CD14-positive monocyte (primary cell): Measurements from ENCODE around the gene PCYT2. TPM values are rescaled to one million over a fixed set of nuclear protein-coding genes. Genes with fewer than 3 reads are reported as not detected.

Source experiments
- DNase-seq, 3 donors: peaks; one replicate each; pipeline ENCODE4 v3.0.0-alpha.2; 2011 to 2022
- H2AFZ ChIP-seq: 2 replicates; pipeline ENCODE4 v1.6.0; 2012; ENCODE audit warnings: mild to moderate bottlenecking, low read depth, low read length, inconsistent platforms; ENCODE audit not compliant: insufficient read depth, poor library complexity, severe bottlenecking
- H3K27ac ChIP-seq, 2 donors: 1 replicate in 1 of 2; 2 replicates in 1 of 2; pipeline ENCODE4 v1.5.1; 2012 to 2013; ENCODE audit warnings: low read length in 2 of 2, control low read depth in 1 of 2, inconsistent platforms in 1 of 2, low read depth in 1 of 2, mild to moderate bottlenecking in 1 of 2
- H3K27me3 ChIP-seq, 2 donors: one replicate each; pipeline versions ENCODE4 v1.6.0 to v1.6.1; 2011 to 2013; ENCODE audit warnings: low read length in 2 of 2; ENCODE audit not compliant: control insufficient read depth in 2 of 2, insufficient read depth in 2 of 2
- H3K36me3 ChIP-seq, 2 donors: replicated peaks in 1 of 2; 1 replicate in 1 of 2; 2 replicates in 1 of 2; pipeline versions ENCODE4 v1.5.1 to v1.6.1; 2012 to 2013; ENCODE audit warnings: low read length in 2 of 2, control low read depth in 1 of 2, inconsistent platforms in 1 of 2, mild to moderate bottlenecking in 1 of 2; ENCODE audit not compliant: insufficient read depth in 2 of 2, control insufficient read depth in 1 of 2
- H3K4me1 ChIP-seq, 2 donors: 1 replicate in 1 of 2; 2 replicates in 1 of 2; pipeline versions ENCODE4 v1.5.1 to v1.6.1; 2012 to 2013; ENCODE audit warnings: low read length in 2 of 2, control low read depth in 1 of 2, inconsistent platforms in 1 of 2, mild to moderate bottlenecking in 1 of 2, moderate library complexity in 1 of 2; ENCODE audit not compliant: insufficient read depth in 2 of 2, control insufficient read depth in 1 of 2
- H3K4me2 ChIP-seq: replicated peaks from 2 replicates; pipeline ENCODE3; 2012; ENCODE audit warnings: low read length, moderate library complexity, mild to moderate bottlenecking; ENCODE audit not compliant: poor library complexity, severe bottlenecking; ENCODE audit errors: extremely low read depth
- H3K4me3 ChIP-seq, 3 experiments: fragments of 200-600 bp in 1 of 3; sonication (generic) in 1 of 3; replicated peaks in 1 of 3; 1 replicate in 2 of 3; 2 replicates in 1 of 3; pipeline ENCODE4 v1.5.1; 2011 to 2013; ENCODE audit warnings: low read length in 3 of 3, mild to moderate bottlenecking in 3 of 3, control low read depth in 2 of 3, low read depth in 2 of 3, inconsistent platforms in 1 of 3, moderate library complexity in 1 of 3
- H3K79me2 ChIP-seq: 2 replicates; pipeline ENCODE4 v1.6.0; 2012; ENCODE audit warnings: mild to moderate bottlenecking, control low read depth, inconsistent platforms, low read length, moderate library complexity; ENCODE audit not compliant: insufficient read depth
- H3K9ac ChIP-seq: 2 replicates; pipeline ENCODE4 v1.6.0; 2017; ENCODE audit warnings: low read length, mild to moderate bottlenecking; ENCODE audit not compliant: insufficient read depth, poor library complexity, severe bottlenecking
- H3K9me3 ChIP-seq, 2 donors: replicated peaks in 1 of 2; 1 replicate in 1 of 2; 2 replicates in 1 of 2; pipeline versions ENCODE4 v1.5.1 to v1.6.1; 2012 to 2013; ENCODE audit warnings: low read length in 2 of 2, control low read depth in 1 of 2; ENCODE audit not compliant: control insufficient read depth in 1 of 2, insufficient read depth in 1 of 2
- H4K20me1 ChIP-seq: 2 replicates; pipeline ENCODE4 v1.6.0; 2012; ENCODE audit warnings: mild to moderate bottlenecking, low read length, control low read depth, moderate library complexity; ENCODE audit not compliant: insufficient read depth
- H3K27ac Mint-ChIP-seq, 7 donors: one replicate each; pipeline ENCODE4 v1.8.0; 2020; ENCODE audit warnings: mild to moderate bottlenecking in 7 of 7, mixed read lengths in 7 of 7, moderate library complexity in 6 of 7, inconsistent platforms in 2 of 7
- H3K27me3 Mint-ChIP-seq, 3 donors: one replicate each; pipeline ENCODE4 v1.8.0; 2021 to 2022; ENCODE audit warnings: low read depth in 3 of 3, mild to moderate bottlenecking in 3 of 3, mixed read lengths in 3 of 3, moderate library complexity in 3 of 3, inconsistent platforms in 1 of 3
- H3K36me3 Mint-ChIP-seq, 2 donors: one replicate each; pipeline ENCODE4 v1.8.0; 2020; ENCODE audit warnings: mixed read lengths in 2 of 2, inconsistent platforms in 1 of 2, mild to moderate bottlenecking in 1 of 2
- H3K4me1 Mint-ChIP-seq: one replicate; pipeline ENCODE4 v1.8.0; 2020; ENCODE audit warnings: mild to moderate bottlenecking, mixed read lengths
- H3K4me3 Mint-ChIP-seq, 2 donors: one replicate each; pipeline ENCODE4 v1.8.0; 2020; ENCODE audit warnings: mild to moderate bottlenecking in 2 of 2, mixed read lengths in 2 of 2, moderate library complexity in 1 of 2
- H3K9me3 Mint-ChIP-seq, 7 donors: one replicate each; pipeline ENCODE4 v1.8.0; 2020 to 2022; ENCODE audit warnings: mixed read lengths in 7 of 7, mild to moderate bottlenecking in 6 of 7, moderate library complexity in 6 of 7, inconsistent platforms in 2 of 7
- WGBS: methylation state at CpG from one replicate; pipeline ENCODE4 v1.1.5; 2013; ENCODE audit warnings: missing lambda C conversion rate; ENCODE audit not compliant: insufficient coverage; 5-methylcytosine and 5-hydroxymethylcytosine counted together
- intact Hi-C, 2 donors: fragments of 100-400 bp; cut with micrococcal nuclease; formaldehyde crosslinking; loops; one replicate each; pipeline versions ENCODE4 v1.15.0 to v1.15.1; 2023
- polyA plus RNA-seq, 3 donors: library from polyadenylated mRNA; depleted of rRNA in 1 of 3; unstranded in 2 of 3; stranded (reverse) in 1 of 3; fragments of 300-500 nt in 2 of 3; fragments of >200 nt in 1 of 3; fragmentation: Illumina TruSeq in 2 of 3; gene quantifications; 1 replicate in 2 of 3; 2 replicates in 1 of 3; pipeline ENCODE4 v1.2.3, GENCODE V29; 2012 to 2021
- TF ChIP-seq, protein P1 (sequence below): fragments of 200-600 bp; IDR thresholded peaks from one replicate; pipeline ENCODE4 v1.8.0; 2022; ENCODE audit warnings: antibody characterized with exemption, mild to moderate bottlenecking

PCYT2 gene
- polyA plus RNA-seq, 3 donors = 10.7 to 14.5 (median 11.0) TPM

DNA sequence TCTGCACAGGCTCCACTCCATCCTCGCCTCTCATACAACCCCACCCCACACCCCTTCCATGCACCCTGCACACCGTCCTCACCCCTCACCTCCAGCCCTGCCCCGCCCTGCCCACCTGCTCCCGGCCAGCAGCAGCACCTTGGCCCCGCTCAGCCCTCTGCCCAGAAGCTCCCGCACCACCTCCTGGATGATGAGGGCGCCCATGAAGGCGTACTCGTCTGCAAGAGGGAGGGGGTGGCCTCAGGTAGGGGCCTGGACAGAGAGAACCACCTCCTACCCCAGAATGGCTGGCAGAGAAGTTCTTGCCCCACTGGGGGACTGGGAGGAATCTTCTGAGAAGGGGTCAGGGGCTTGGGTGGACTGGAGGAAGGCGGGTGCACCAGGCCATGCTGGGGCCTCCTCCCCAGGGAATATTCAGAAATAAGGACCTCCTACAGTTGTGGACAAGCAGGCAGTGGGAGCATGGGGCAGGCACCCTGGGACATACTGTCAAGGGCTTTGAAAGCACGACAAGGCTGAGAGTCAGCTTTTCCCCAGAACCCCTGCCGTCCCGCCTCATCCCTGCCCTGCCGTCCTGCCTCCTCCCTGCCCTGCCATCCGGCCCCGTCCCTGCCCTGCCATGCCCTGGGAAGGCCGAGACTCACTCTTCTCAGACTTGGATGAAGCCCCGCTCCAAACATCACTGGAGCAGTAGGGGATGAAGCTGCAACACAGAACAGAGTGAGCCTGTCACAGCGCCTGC is 46.7 kb upstream of the PCYT2 start:
- no peaks in the 10 kb centered on the region for H4K20me1 ChIP-seq
- no peaks in the 10 kb centered on the region for H3K36me3 ChIP-seq
- peaks cover 0 to 13% (median 5%) of the 10 kb centered on the region in 7 donors for H3K9me3 Mint-ChIP-seq
- peak in 1 of 3 donors; percentile 4 for DNase-seq
- H3K4me1 ChIP-seq = peaks cover 10 to 19% of the 10 kb centered on the region in 2 donors
- no peaks in the 10 kb centered on the region for H3K79me2 ChIP-seq
- H3K9me3 ChIP-seq = peaks cover 0 to 5% of the 10 kb centered on the region in 2 donors
- intact Hi-C loops = loop anchor here in 1 of 2 donors (2.0 kb wide), 1 partner anchor 65 kb away; the partner anchor contains the start of genes CENPX and LRRC45
- H3K4me3 Mint-ChIP-seq = peak overlapping the region in 1 of 2 donors; percentile 82
- H3K36me3 Mint-ChIP-seq = peaks cover 0 to 6% of the 10 kb centered on the region in 2 donors
- WGBS = 97% methylated on average over 11 of the region's 19 CpGs
- no peak overlapping the region for H2AFZ ChIP-seq
- TF ChIP-seq, protein P1, sequence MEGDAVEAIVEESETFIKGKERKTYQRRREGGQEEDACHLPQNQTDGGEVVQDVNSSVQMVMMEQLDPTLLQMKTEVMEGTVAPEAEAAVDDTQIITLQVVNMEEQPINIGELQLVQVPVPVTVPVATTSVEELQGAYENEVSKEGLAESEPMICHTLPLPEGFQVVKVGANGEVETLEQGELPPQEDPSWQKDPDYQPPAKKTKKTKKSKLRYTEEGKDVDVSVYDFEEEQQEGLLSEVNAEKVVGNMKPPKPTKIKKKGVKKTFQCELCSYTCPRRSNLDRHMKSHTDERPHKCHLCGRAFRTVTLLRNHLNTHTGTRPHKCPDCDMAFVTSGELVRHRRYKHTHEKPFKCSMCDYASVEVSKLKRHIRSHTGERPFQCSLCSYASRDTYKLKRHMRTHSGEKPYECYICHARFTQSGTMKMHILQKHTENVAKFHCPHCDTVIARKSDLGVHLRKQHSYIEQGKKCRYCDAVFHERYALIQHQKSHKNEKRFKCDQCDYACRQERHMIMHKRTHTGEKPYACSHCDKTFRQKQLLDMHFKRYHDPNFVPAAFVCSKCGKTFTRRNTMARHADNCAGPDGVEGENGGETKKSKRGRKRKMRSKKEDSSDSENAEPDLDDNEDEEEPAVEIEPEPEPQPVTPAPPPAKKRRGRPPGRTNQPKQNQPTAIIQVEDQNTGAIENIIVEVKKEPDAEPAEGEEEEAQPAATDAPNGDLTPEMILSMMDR = no peak
- H3K9ac ChIP-seq = no peak overlapping the region
- no peak overlapping the region for H3K4me2 ChIP-seq
- peaks cover 22 to 37% of the 10 kb centered on the region in 2 donors for H3K27me3 ChIP-seq
- H3K27ac Mint-ChIP-seq = no peak overlapping the region
- no peak overlapping the region for H3K4me3 ChIP-seq
- H3K4me1 Mint-ChIP-seq = peaks cover 5% of the 10 kb centered on the region
- peaks cover 25 to 55% (median 32%) of the 10 kb centered on the region in 3 donors for H3K27me3 Mint-ChIP-seq
- no peak overlapping the region for H3K27ac ChIP-seq

GRCh38 chr17:81956607-81957589 is 45.7 kb upstream of the PCYT2 start:
- H3K27ac ChIP-seq = no peak overlapping the region
- H4K20me1 ChIP-seq = no peaks in the 10 kb centered on the region
- Mint-ChIP-seq H3K27me3 (peaks cover 17 to 47% (median 24%) of the 10 kb centered on the region in 3 donors), H3K4me1 (peaks cover 3% of the 10 kb centered on the region), H3K4me3 (no peak overlapping the region), H3K9me3 (peaks cover 0 to 7% (median 5%) of the 10 kb centered on the region in 7 donors), H3K36me3 (peaks cover 0 to 3% of the 10 kb centered on the region in 2 donors), H3K27ac (peak overlapping the region in 1 of 7 donors; percentile 17)
- TF ChIP-seq, protein P1 = no peak
- no peak overlapping the region for H2AFZ ChIP-seq
- peak in 1 of 3 donors; percentile 3 for DNase-seq
- 95% methylated on average over 41 of the region's 45 CpGs for WGBS
- H3K27me3 ChIP-seq = peaks cover 18 to 27% of the 10 kb centered on the region in 2 donors
- H3K4me1 ChIP-seq = peaks cover 13 to 19% of the 10 kb centered on the region in 2 donors
- no peak overlapping the region for H3K9ac ChIP-seq
- no peak overlapping the region for H3K4me3 ChIP-seq
- H3K79me2 ChIP-seq = no peaks in the 10 kb centered on the region
- intact Hi-C loops = no loop called here
- H3K36me3 ChIP-seq = no peaks in the 10 kb centered on the region
- H3K4me2 ChIP-seq = no peak overlapping the region
- no peaks in the 10 kb centered on the region for H3K9me3 ChIP-seq
